ENCODE results near the gene NTNG1.
A peak's percentile ranks its signal among the peaks of the same experiment; 100 is the strongest.

The NTNG1 gene

GRCh38 chr1:107318932-107319331 is 178.1 kb downstream of the NTNG1 start:
- no peak for TF ChIP-seq CTCF (IDR thresholded peaks at IDR 0.05; ENCODE audit: extremely low read depth, missing control alignments)
- DNase-seq (ENCODE audit: low spot score), result peak; percentile 2

- no peak for DNase-seq (ENCODE audit: low spot score)
- TF ChIP-seq CTCF (IDR thresholded peaks at IDR 0.05; ENCODE audit: extremely low read depth, missing control alignments), result no peak
These were observed 182.9 kb downstream of the NTNG1 start for GRCh38 chr1:107323784-107324183.

GRCh38 chr1:107326824-107327445 is 186.1 kb downstream of the NTNG1 start:
- no peak for TF ChIP-seq CTCF (IDR thresholded peaks at IDR 0.05; ENCODE audit: extremely low read depth, missing control alignments)
- DNase-seq (ENCODE audit: low spot score), result no peak

GRCh38 chr1:107327446-107327845 is 186.6 kb downstream of the NTNG1 start:
- no peak for TF ChIP-seq CTCF (IDR thresholded peaks at IDR 0.05; ENCODE audit: extremely low read depth, missing control alignments)
- no peak for DNase-seq (ENCODE audit: low spot score)

- DNase-seq (ENCODE audit: low spot score), result no peak
These were observed 187.2 kb downstream of the NTNG1 start for GRCh38 chr1:107328087-107328486.

GRCh38 chr1:107339775-107340174 is 198.9 kb downstream of the NTNG1 start:
- TF ChIP-seq CTCF (IDR thresholded peaks at IDR 0.05; ENCODE audit: extremely low read depth, missing control alignments), result no peak
- DNase-seq (ENCODE audit: low spot score), result no peak

More at GRCh38 chr1:107328087-107328486, 187.2 kb downstream of the NTNG1 start:
- TF ChIP-seq CTCF (IDR thresholded peaks at IDR 0.05; ENCODE audit: extremely low read depth, missing control alignments), result no peak

GRCh38 chr1:107342316-107342715 is 201.5 kb downstream of the NTNG1 start:
- TF ChIP-seq CTCF (IDR thresholded peaks at IDR 0.05; ENCODE audit: extremely low read depth, missing control alignments), result no peak
- DNase-seq (ENCODE audit: low spot score), result no peak

All from GM20000 (cell line).